GM18519 (cell line): ENCODE data around the gene RRP9.
"Not testable (repeated sequence)": the region's sequence is repeated elsewhere in the genome, so short reads cannot be mapped to it uniquely, and the experiment has no call there.

Experiments
- ATAC-seq: cut with Tn5 transposase; IDR thresholded peaks from one replicate; pipeline ENCODE4 v1.9.1; 2021; ENCODE audit warnings: mild to moderate bottlenecking, moderate library complexity; ENCODE audit not compliant: unreplicated experiment, low FRiP score

Gene RRP9

GRCh38 chr3:51941463-51941797 is 274 bp downstream of the RRP9 start:
- ATAC-seq: no peak

GRCh38 chr3:51940648-51941462 is 849 bp downstream of the RRP9 start:
- no peak for ATAC-seq

DNA sequence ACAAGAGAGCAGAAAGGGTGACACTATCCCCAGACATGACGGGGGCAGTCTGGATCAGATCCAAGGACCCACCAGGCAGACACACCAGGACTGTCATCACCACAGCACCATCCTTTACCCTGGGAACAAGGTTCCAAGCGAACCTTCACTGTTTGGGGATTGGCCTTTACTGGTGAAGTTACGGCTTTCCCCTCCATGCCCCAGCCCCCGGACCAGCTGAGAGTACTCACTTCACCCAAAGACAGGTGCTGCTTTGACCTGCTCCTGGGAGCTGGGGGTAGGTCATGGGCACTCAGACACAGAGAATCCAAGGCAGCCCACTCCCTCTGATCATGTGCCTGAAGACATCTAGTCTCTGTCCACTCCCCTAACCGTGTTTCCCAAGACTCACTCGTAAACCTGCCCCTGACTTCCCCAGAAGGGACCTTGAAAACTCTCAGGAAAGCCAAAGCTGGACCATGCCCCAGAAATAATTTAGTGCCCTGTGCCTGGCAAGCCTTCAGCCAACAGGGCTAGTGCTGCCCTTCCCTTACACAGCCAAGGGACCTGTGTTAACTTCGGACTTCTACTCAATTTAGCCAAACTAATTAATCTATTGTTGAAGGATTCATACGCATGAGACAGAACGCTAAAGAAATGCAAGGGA is 2.8 kb downstream of the RRP9 start:
- ATAC-seq: no peak

DNA sequence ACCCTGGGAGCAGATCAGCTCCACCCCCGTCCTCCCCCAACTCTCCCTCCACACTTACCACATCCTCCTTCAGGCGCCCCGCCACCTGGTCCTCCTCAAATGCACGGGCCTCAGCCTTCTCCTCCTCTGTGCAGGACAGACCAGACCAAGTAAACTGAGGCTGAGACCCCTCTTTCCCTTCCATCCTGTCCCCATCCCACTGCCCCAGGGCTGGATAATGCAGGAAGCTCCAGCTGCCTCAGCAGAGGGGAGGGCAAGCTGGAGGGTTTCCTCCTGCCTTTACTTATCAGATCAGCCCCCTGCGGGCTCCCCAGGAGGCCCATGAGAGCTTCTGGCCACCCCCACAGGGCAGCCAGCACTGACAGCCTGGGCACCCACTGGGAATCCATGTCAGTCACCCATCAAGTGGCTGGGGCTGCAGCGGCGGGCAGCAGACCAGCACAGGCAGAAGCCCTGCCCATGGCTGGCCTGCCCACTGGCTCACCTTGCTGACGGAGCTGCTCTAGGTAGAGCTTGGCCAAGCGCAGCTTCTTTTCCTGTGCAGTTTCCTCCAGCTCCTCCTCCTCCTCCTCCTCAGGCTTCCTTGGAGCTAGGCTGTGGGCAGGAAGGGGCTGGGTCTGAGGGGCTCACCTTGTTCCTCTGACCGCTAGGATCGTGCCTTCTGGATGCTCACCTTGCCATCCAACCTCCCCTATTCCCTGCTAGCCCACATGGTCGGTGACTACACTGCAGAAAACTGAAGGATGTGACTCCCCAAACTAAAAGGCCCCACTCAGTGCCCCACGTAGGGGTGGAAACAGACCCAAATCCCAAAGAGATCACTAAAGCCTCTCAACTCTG is 3.9 kb downstream of the RRP9 start:
- ATAC-seq: no peak

GRCh38 chr3:51937014-51937413 is 4.7 kb downstream of the RRP9 start:
- no peak for ATAC-seq

DNA sequence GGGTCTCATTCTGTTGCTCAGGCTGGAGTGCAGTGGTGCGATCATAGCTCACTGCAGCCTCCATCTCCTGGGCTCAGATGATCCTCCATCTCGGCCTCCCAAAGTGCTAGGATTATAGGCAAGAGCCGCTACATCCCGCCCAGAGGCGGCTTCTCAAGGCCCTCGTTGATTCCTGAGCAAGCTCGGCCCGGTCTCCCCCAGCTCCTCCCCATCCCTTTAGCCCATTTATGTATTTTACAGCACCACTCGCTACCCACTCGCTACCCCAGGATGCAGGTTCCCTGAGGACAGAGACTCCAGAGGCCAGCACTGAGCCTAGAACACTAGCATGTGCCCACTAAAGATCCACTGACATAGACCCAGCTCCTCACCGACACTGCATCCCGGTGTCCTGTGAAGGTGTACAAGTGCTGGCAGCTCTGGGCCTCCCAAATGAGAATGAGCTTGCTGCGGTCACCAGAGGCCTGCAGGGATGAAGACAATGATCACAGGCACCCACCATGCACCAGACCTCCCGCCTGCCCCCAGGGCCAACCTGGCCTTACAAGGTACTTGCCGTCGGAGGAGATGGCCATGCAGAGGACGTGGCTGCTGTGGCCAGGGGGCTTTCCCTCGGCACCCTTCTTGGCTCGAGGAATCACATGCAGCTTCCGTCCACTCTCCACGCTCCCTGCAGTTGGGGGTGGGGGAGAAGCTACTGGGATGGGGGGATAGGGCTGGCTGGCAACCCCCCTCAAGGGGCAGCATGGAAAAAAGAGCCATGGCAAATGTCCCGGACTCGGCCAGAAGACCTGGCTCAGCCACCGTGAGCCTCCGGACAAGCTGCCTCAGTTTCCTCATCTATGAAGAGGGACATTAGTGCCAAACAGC is 5.6 kb downstream of the RRP9 start:
- no peak for ATAC-seq

DNA sequence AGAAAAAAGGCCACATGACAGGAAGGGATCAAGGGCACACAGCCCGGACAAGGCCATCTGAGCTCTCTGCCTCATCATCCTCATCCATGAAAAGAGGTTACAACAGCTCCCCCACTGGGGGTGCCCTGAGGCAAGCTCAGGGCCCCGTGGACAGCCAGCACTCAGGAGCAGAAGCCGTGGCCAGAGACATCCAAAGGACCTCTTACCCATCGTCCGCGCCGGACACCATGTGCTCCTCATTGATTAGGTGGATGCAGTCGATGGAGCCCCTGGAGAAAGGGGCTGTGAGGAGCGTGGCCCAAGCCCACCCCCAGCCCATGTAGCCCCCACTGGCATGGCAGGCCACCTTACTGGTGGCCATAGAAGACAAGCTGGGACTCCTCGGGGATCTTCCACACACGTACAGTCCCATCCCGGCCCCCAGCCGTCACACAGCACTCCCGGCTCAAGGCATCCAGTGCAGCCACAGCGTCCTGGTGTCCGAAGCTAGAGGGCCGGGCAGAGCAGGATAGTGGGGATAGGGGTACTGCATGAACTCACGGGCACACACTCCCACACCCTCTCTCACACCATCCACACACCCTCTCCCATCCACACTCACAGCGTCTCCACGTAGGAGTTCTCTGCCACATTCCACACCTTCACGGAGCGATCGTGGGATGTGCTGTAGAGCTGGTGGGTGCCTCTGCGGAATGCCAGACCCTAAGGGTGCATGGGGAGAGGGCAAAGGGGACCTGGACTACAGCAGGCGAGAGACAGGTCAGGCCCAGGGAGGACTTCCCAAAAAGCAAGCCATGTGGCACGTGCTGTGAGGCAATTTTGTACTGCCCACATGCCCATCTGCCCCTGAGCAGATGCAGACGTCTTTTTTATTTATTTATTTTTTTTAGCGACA is 6.5 kb downstream of the RRP9 start:
- ATAC-seq: no peak

GRCh38 chr3:51934139-51934850 is 7.4 kb downstream of the RRP9 start:
- ATAC-seq: no peak

GRCh38 chr3:51933471-51934138 is 8.1 kb downstream of the RRP9 start:
- ATAC-seq: no peak

GRCh38 chr3:51932471-51933370 is 9.0 kb downstream of the RRP9 start:
- ATAC-seq: no peak

DNA sequence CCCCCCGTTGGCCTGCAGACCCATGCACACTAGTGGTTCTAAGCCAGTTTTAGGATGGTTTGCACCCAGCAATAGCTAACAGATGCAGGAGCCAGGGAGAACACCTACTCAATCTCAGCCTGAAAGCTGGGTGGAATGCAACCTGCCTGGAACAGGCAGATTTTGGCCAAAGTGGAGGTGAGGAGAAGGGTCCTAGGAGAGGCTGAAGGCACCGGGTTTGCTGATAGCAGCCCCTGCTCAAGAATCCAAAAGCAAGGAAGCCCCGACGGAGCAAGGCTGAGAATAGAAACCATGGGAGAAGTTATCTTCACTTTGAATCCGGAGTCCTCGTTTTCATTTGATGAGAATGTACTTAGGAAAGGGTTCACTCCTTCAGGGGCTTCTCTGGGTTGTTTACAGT is 9.9 kb downstream of the RRP9 start:
- no peak for ATAC-seq

DNA sequence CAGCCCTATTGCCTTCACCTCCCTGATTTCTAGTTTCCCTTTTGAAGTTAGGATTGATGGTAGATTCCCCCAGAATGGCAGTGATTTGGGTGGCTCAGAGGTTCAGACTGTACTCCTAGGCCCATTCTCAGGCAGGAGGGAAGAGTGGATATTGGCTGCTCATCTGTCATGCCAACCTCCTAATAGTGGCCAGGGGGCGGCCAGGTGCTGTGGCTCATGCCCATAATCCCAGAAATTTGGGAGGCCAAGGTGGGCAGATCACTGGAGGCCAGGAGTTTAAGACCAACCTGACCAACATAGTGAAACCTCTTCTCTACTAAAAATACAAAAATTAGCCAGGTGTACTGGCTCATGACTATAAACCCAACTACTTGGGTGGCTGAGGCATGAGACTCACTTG is 11.3 kb downstream of the RRP9 start:
- ATAC-seq: no peak

DNA sequence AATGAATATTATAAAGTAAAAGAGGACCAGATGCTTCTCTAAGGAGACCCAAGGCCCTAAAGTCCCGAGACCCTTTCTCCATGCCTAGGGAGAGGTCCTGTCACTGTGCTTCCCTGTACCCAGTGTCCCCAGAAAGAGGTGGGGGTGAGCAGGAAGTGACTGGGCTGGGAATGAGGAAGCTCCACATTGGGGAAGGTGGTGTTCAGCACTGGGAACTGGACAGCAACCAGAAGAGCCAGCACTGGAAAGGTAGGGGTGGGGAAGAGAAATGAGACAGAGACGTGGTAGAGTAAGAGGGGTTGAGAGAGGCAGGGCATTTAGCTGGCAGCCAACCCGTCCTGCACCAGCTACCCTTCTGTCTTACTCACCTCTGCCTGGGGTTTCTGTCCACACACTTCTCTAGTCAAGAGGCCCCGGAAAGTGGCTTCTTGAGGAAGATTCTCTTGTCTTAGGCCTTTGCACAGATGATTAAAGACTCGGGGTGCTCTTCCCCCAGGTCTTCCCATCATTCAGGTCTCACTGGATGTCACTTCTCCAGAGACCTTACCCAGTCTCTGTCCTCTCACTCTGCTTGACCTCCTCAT is 12.2 kb downstream of the RRP9 start:
- no peak for ATAC-seq

DNA sequence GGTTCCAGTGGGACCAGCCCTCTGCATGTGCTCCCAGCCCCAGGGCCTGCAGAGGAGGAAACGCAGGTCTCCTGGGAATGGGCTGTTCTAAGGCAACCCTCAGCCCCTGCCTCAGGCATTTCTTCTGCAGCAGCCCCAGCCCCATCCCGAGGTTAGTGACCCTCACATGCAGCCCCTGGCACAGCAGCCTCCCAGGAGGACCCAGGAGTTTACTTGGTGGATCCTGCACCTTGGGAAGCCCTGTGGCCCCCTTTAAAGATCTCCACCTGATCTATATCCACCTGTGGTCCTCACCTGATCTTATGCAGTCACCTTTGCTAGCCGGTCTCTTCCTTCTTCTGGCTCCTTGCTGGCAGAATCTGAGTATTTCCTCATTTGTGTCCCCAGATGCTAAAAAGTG is 12.7 kb downstream of the RRP9 start:
- ATAC-seq: not testable (repeated sequence)

DNA sequence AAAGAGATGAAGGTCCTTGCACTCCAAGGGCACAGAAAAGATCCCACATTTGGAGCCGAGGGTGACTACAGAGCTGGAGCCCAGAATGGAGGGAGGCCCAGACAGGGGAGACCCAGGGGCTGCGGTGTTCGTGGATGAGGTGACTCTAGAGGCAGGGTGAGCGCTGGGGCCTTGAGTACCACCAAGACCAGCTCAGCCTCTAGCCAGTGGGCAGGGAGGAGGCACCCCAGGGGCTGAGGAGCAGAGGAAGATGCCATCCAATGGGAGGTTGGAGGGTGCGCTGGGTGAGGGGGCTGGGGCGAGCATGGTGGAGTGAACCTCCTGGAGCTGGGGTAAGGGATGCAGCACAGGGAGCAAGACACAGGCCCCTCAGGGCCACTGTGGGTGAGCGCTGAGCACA is 13.3 kb downstream of the RRP9 start:
- no peak for ATAC-seq

DNA sequence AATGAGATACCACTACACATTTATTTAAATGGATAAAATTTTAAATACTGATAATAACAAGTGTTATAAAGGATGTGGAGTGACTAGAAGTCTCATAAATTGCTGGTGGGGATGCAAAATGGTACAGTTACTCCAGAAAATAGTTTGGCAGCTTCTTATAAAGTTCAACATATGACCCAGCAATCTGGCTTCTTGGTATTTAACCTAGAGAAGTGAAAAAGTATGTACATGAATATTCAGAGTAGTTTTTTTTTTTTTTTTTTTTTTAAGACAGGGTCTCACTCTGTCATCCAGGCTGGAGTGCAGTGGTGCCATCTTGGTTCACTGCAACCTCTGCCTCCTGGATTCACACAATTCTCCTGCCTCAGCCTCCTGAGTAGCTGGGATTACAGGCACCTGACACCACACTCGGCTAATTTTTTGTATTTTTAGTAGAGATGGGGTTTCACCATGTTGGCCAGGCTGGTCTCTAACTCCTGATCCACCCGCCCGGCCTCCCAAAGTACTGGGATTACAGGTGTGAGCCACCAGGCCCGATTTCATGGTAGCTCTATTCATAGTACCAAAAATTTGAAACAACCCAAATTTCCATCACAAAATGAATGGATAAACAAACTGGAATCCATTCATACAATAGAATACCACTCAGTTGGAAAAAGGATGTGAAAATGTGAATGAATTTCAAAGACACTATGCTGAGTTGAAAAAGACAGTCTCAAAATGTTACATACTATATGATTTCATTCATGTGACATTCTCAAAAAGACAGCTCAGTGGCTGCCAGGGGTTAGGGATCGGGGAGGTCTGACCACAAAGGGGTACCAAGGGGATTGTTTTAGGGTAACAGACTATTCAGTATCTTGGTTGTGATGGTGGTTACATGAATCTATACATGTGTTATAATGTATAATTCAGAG is 14.4 kb downstream of the RRP9 start:
- ATAC-seq: no peak
